Measurements from ENCODE around the gene KLHL8.

- TF ChIP-seq, protein P1, sequence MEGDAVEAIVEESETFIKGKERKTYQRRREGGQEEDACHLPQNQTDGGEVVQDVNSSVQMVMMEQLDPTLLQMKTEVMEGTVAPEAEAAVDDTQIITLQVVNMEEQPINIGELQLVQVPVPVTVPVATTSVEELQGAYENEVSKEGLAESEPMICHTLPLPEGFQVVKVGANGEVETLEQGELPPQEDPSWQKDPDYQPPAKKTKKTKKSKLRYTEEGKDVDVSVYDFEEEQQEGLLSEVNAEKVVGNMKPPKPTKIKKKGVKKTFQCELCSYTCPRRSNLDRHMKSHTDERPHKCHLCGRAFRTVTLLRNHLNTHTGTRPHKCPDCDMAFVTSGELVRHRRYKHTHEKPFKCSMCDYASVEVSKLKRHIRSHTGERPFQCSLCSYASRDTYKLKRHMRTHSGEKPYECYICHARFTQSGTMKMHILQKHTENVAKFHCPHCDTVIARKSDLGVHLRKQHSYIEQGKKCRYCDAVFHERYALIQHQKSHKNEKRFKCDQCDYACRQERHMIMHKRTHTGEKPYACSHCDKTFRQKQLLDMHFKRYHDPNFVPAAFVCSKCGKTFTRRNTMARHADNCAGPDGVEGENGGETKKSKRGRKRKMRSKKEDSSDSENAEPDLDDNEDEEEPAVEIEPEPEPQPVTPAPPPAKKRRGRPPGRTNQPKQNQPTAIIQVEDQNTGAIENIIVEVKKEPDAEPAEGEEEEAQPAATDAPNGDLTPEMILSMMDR (IDR thresholded peaks at IDR 0.05), result no peak
- TF ChIP-seq POLR2A (IDR thresholded peaks at IDR 0.05), result no peak
Observed at GRCh38 chr4:87204559-87204958, 15.9 kb downstream of the KLHL8 start.
